Measurements from ENCODE around the gene SLC25A22. TPM values are rescaled to one million over a fixed set of nuclear protein-coding genes. Genes with fewer than 3 reads are reported as not detected.
A peak's percentile ranks its signal among the peaks of the same experiment; 100 is the strongest.

The SLC25A22 gene
- total and polyA plus RNA-seq, 7 donors = 3.8 to 26.4 (median 7.2) TPM

DNA sequence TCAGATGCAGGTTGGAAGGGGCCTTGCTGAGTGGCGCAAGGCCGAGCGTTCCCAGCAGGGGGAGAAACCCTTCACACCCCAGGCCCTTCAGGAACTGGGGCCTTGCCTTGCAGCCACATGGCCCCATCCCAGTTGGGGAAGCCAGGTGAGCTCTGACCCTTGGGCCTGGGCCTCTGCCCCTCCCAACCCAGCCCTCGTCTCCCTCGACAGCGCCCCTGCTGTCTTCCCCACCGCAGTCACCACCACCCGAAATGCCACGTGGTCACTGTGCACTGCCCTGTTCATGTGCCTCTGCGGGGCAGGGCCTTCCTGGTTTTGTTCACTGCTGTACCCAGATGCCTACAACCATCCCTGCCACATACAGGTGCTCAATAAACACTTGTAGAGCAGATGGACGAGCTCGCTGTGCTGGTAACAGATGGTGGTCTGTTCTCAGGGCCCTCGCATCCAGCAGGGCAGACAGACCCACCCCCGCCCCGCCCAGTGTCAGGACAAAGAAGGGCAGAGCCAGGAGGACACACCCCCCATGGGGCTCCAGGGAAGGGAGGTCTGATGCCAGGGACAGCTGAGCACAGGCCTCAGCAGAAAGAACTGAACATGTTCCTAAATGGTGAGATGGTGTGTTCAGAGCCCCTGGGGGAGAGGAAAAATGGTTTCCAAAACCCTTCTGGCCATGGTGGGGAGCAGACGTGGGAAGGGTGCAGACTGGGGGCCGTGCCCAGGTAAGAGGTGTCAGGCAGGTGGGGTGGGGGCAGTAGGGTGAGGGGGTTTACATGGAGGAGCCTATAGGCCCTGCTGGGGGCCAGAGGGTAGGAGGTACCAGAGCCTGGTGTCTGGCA, 40.6 kb upstream of the SLC25A22 start:
- Histone ChIP-seq H3K9me3 (no peaks in the 10 kb centered on the region), H3K36me3 (peaks cover 18 to 52% (median 39%) of the 10 kb centered on the region in 4 donors), H3K27ac (peak overlapping the region in 3 of 4 donors; percentile 22 to 28 (median 26)), H3K27me3 (no peaks in the 10 kb centered on the region), H3K4me3 (no peak overlapping the region), H3K4me1 (peaks cover 0 to 81% (median 56%) of the 10 kb centered on the region in 4 donors)
- intact Hi-C loops (cut with DNase I) = no loop called here
- TF ChIP-seq EP300 (IDR thresholded peaks at IDR 0.05) = no peak
- no peak for TF ChIP-seq POLR2A (IDR thresholded peaks at IDR 0.05)
- TF ChIP-seq, protein P1, sequence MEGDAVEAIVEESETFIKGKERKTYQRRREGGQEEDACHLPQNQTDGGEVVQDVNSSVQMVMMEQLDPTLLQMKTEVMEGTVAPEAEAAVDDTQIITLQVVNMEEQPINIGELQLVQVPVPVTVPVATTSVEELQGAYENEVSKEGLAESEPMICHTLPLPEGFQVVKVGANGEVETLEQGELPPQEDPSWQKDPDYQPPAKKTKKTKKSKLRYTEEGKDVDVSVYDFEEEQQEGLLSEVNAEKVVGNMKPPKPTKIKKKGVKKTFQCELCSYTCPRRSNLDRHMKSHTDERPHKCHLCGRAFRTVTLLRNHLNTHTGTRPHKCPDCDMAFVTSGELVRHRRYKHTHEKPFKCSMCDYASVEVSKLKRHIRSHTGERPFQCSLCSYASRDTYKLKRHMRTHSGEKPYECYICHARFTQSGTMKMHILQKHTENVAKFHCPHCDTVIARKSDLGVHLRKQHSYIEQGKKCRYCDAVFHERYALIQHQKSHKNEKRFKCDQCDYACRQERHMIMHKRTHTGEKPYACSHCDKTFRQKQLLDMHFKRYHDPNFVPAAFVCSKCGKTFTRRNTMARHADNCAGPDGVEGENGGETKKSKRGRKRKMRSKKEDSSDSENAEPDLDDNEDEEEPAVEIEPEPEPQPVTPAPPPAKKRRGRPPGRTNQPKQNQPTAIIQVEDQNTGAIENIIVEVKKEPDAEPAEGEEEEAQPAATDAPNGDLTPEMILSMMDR (IDR thresholded peaks at IDR 0.05) = no peak
- no peak for DNase-seq
- WGBS, 2 donors = 22 to 57% methylated on average over 17 of the region's 17 CpGs

DNA sequence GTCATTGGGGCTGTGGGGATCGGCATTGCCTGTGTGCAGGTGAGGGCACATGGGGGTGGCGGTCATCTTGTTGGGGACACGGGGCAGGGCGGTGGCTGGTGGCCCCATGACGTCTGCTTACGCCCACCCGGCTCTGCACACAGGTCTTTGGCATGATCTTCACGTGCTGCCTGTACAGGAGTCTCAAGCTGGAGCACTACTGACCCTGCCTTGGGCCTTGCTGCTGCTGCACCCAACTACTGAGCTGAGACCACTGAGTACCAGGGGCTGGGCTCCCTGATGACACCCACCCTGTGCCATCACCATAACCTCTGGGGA, 39.9 kb upstream of the SLC25A22 start:
- no peak for DNase-seq
- no peak for TF ChIP-seq POLR2A (IDR thresholded peaks at IDR 0.05)
- peak overlapping the region in 3 of 4 donors; percentile 9 to 26 (median 22) for H3K27ac ChIP-seq
- H3K36me3 ChIP-seq = peaks cover 18 to 52% (median 39%) of the 10 kb centered on the region in 4 donors
- H3K27me3 ChIP-seq = no peaks in the 10 kb centered on the region
- no peak overlapping the region for H3K4me3 ChIP-seq
- H3K4me1 ChIP-seq = peaks cover 0 to 78% (median 54%) of the 10 kb centered on the region in 4 donors
- intact Hi-C loops (cut with DNase I) = no loop called here
- H3K9me3 ChIP-seq = no peaks in the 10 kb centered on the region
- WGBS, 2 donors = 67 to 77% methylated on average over 8 of the region's 8 CpGs

DNA sequence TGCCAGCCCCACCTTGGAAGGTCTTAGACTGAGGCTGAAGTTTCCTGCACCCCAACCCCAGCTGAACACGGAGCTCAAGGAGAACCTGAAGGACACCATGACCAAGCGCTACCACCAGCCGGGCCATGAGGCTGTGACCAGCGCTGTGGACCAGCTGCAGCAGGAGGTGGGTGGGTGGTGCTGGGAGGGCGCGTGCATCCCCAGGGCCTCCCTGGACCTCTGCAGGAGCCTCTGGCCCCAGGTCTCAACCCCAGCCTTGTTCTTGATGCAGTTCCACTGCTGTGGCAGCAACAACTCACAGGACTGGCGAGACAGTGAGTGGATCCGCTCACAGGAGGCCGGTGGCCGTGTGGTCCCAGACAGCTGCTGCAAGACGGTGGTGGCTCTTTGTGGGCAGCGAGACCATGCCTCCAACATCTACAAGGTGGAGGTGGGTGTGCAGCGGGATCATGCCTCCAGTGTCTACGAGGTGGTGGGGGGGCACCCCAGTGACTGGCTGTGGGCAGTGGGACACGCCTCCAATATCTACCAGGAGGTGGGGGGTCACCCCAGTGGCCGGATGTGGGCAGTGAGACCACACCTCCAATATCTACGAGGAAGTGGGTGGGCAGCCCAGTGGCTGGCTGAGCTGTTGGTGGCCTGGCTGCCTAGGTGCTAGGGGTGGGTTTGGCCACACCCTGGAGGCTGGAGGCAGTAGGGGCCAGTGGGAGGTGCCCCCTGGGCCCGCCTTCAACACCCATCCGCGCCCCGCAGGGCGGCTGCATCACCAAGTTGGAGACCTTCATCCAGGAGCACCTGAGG, 39.3 kb upstream of the SLC25A22 start:
- no peak for DNase-seq
- TF ChIP-seq POLR2A (IDR thresholded peaks at IDR 0.05) (no peak), EP300 (IDR thresholded peaks at IDR 0.05) (no peak), POLR2AphosphoS5 (IDR thresholded peaks at IDR 0.05) (no peak)
- TF ChIP-seq, protein P1 (IDR thresholded peaks at IDR 0.05) = no peak
- H3K4me1 ChIP-seq = peaks cover 0 to 79% (median 57%) of the 10 kb centered on the region in 4 donors
- peak overlapping the region in 3 of 4 donors; percentile 11 to 89 (median 82) for H3K27ac ChIP-seq
- no peak overlapping the region for H3K4me3 ChIP-seq
- intact Hi-C loops (cut with DNase I) = no loop called here
- H3K27me3 ChIP-seq = peaks cover 0 to 1% (median 0%) of the 10 kb centered on the region in 3 donors
- no peaks in the 10 kb centered on the region for H3K9me3 ChIP-seq
- WGBS, 2 donors = 82 to 89% methylated on average over 22 of the region's 22 CpGs
- peaks cover 18 to 52% (median 39%) of the 10 kb centered on the region in 4 donors for H3K36me3 ChIP-seq

DNA sequence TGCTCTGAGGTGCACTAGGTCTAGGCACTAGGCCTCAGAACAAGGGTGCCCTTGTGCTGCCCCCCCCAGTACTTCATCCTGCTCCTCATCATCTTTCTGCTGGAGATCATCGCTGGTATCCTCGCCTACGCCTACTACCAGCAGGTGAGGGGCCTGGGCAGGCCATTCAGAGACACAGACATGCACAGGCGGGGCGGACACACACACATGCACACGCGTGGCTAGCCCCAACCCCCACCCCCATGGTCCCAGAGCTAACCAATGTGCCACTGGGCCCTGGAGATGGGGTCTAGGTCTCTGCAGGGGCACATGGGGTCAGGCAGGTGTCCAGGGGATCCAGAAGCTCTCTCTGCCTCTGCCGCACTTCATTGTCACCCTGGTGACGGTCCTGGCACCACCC, 38.6 kb upstream of the SLC25A22 start:
- Histone ChIP-seq H3K4me1 (peaks cover 0 to 83% (median 59%) of the 10 kb centered on the region in 4 donors), H3K36me3 (peaks cover 18 to 52% (median 39%) of the 10 kb centered on the region in 4 donors), H3K4me3 (no peak overlapping the region), H3K27ac (peak overlapping the region in 3 of 4 donors; percentile 82 to 89 (median 82)), H3K9me3 (no peaks in the 10 kb centered on the region), H3K27me3 (peaks cover 0 to 8% (median 3%) of the 10 kb centered on the region in 3 donors)
- intact Hi-C loops (cut with DNase I) = no loop called here
- 89% methylated on average over 9 of the region's 9 CpGs for WGBS, 2 donors
- TF ChIP-seq EP300 (IDR thresholded peaks at IDR 0.05) (no peak), POLR2A (IDR thresholded peaks at IDR 0.05) (no peak), POLR2AphosphoS5 (IDR thresholded peaks at IDR 0.05) (no peak)
- TF ChIP-seq, protein P1 (IDR thresholded peaks at IDR 0.05) = no peak
- no peak for DNase-seq

DNA sequence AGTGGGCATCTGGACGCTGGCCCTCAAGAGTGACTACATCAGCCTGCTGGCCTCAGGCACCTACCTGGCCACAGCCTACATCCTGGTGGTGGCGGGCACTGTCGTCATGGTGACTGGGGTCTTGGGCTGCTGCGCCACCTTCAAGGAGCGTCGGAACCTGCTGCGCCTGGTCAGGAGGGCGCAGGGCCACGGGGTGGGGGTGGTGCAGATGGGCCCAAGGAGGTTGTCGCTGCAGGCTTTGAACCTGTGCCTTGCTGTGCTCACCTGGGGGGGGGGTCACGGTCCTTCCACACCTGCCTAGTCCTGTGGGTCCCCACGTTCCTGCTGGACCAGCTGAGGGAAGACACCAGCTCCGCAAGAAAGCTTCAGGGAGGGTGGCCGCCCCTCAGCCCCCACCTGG, 38.2 kb upstream of the SLC25A22 start:
- no peaks in the 10 kb centered on the region for H3K9me3 ChIP-seq
- H3K27ac ChIP-seq = peak overlapping the region; percentile 56 to 89 (median 82)
- peaks cover 18 to 52% (median 39%) of the 10 kb centered on the region in 4 donors for H3K36me3 ChIP-seq
- DNase-seq = no peak
- H3K4me3 ChIP-seq = no peak overlapping the region
- H3K27me3 ChIP-seq = peaks cover 2 to 12% (median 7%) of the 10 kb centered on the region in 3 donors
- 89 to 93% methylated on average over 14 of the region's 14 CpGs for WGBS, 2 donors
- no peak for TF ChIP-seq EP300 (IDR thresholded peaks at IDR 0.05)
- no peak for TF ChIP-seq POLR2A (IDR thresholded peaks at IDR 0.05)
- TF ChIP-seq POLR2AphosphoS5 (IDR thresholded peaks at IDR 0.05) = no peak
- TF ChIP-seq, protein P1 (IDR thresholded peaks at IDR 0.05) = no peak
- intact Hi-C loops (cut with DNase I) = no loop called here
- peaks cover 0 to 83% (median 59%) of the 10 kb centered on the region in 4 donors for H3K4me1 ChIP-seq
